H9 (cell line): ENCODE data around the gene ADAT1. TPM values are rescaled to one million over a fixed set of nuclear protein-coding genes. Genes with fewer than 3 reads are reported as not detected.

ENCODE experiments used
- DNase-seq: peaks from one replicate; pipeline ENCODE4 v3.0.0-alpha.2; 2017
- H2AFZ ChIP-seq: one replicate; pipeline ENCODE4 v1.6.1; 2013; ENCODE audit warnings: mild to moderate bottlenecking, low read length, control low read depth, moderate library complexity
- H2AK5ac ChIP-seq: 2 replicates; pipeline ENCODE4 v1.6.1; 2013; ENCODE audit warnings: low read length, control low read depth, mixed read lengths; ENCODE audit not compliant: insufficient read length
- H2BK120ac ChIP-seq: one replicate; pipeline ENCODE4 v1.6.1; 2013; ENCODE audit warnings: low read depth, mild to moderate bottlenecking, low read length, control low read depth, inconsistent platforms; ENCODE audit not compliant: poor library complexity, severe bottlenecking
- H2BK12ac ChIP-seq: 2 replicates; pipeline ENCODE4 v1.6.1; 2013; ENCODE audit warnings: low read length, control low read depth, mixed read lengths, low read depth; ENCODE audit not compliant: insufficient read length
- H2BK15ac ChIP-seq: 2 replicates; pipeline ENCODE4 v1.6.1; 2013; ENCODE audit warnings: low read depth, low read length, control low read depth
- H2BK20ac ChIP-seq: one replicate; pipeline ENCODE4 v1.6.1; 2013; ENCODE audit warnings: low read depth, mild to moderate bottlenecking, low read length, control low read depth, inconsistent platforms; ENCODE audit not compliant: poor library complexity, severe bottlenecking
- H2BK5ac ChIP-seq: 2 replicates; pipeline ENCODE4 v1.6.1; 2013; ENCODE audit warnings: low read length, control low read depth, mixed read lengths; ENCODE audit not compliant: insufficient read length
- H3K14ac ChIP-seq: 2 replicates; pipeline ENCODE4 v1.6.1; 2013; ENCODE audit warnings: low read length, control low read depth; ENCODE audit not compliant: insufficient read depth
- H3K18ac ChIP-seq: 2 replicates; pipeline ENCODE4 v1.6.1; 2013; ENCODE audit warnings: low read depth, mild to moderate bottlenecking, mixed read lengths, low read length, control low read depth; ENCODE audit not compliant: insufficient read length
- H3K23ac ChIP-seq: 2 replicates; pipeline ENCODE4 v1.6.1; 2013; ENCODE audit warnings: low read length, control low read depth, mixed read lengths, low read depth; ENCODE audit not compliant: insufficient read length
- H3K23me2 ChIP-seq: 2 replicates; pipeline ENCODE4 v1.6.1; 2013; ENCODE audit warnings: low read depth, mild to moderate bottlenecking, mixed read lengths, low read length, control low read depth; ENCODE audit not compliant: insufficient read length, poor library complexity, severe bottlenecking
- H3K27ac ChIP-seq: 2 replicates; pipeline ENCODE4 v1.5.1; 2013; ENCODE audit warnings: low read length, control low read depth, mixed read lengths, low read depth; ENCODE audit not compliant: insufficient read length
- H3K27me3 ChIP-seq: 2 replicates; pipeline ENCODE4 v1.6.1; 2013; ENCODE audit warnings: low read length, control low read depth, inconsistent platforms; ENCODE audit not compliant: insufficient read depth
- H3K4ac ChIP-seq: 2 replicates; pipeline ENCODE4 v1.6.1; 2013; ENCODE audit warnings: low read depth, mild to moderate bottlenecking, control low read depth, inconsistent platforms, low read length, moderate library complexity
- H3K4me1 ChIP-seq: 2 replicates; pipeline ENCODE4 v1.6.1; 2013; ENCODE audit warnings: low read length, control low read depth, inconsistent platforms; ENCODE audit not compliant: insufficient read depth
- H3K4me2 ChIP-seq: 2 replicates; pipeline ENCODE4 v1.6.1; 2013; ENCODE audit warnings: low read length, control low read depth, mixed read lengths; ENCODE audit not compliant: insufficient read length, insufficient read depth
- H3K56ac ChIP-seq: 2 replicates; pipeline ENCODE4 v1.6.1; 2013; ENCODE audit warnings: low read depth, mild to moderate bottlenecking, mixed read lengths, low read length, control low read depth; ENCODE audit not compliant: insufficient read length
- H3K79me1 ChIP-seq: 2 replicates; pipeline ENCODE4 v1.6.1; 2013; ENCODE audit warnings: low read depth, mild to moderate bottlenecking, moderate library complexity, low read length, control low read depth, inconsistent platforms; ENCODE audit not compliant: insufficient read depth, poor library complexity, severe bottlenecking
- H3K79me2 ChIP-seq: 2 replicates; pipeline ENCODE4 v1.6.1; 2013; ENCODE audit warnings: low read length, control low read depth, inconsistent platforms; ENCODE audit not compliant: insufficient read depth
- H3K9ac ChIP-seq: 2 replicates; pipeline ENCODE4 v1.6.1; 2013; ENCODE audit warnings: low read length, control low read depth, mixed read lengths; ENCODE audit not compliant: insufficient read length; ENCODE audit errors: extremely low read depth
- H3K9me3 ChIP-seq: one replicate; pipeline ENCODE4 v1.6.1; 2013; ENCODE audit warnings: low read depth, low read length, inconsistent platforms; ENCODE audit not compliant: control insufficient read depth
- H3T11ph ChIP-seq: one replicate; pipeline ENCODE4 v1.6.1; 2013; ENCODE audit warnings: mild to moderate bottlenecking, low read length, control low read depth, inconsistent platforms
- H4K20me1 ChIP-seq: one replicate; pipeline ENCODE4 v1.6.1; 2013; ENCODE audit not compliant: control insufficient read depth, insufficient read length, insufficient read depth
- H4K5ac ChIP-seq: 2 replicates; pipeline ENCODE4 v1.6.1; 2013; ENCODE audit warnings: low read depth, mild to moderate bottlenecking, mixed read lengths, low read length, control low read depth; ENCODE audit not compliant: insufficient read length
- H4K8ac ChIP-seq: replicated peaks from 2 replicates; pipeline ENCODE4 v1.6.1; 2013; ENCODE audit warnings: low read length, control low read depth, mixed read lengths, low read depth; ENCODE audit not compliant: insufficient read length
- H4K91ac ChIP-seq: 2 replicates; pipeline ENCODE4 v1.6.1; 2013; ENCODE audit warnings: low read depth, mild to moderate bottlenecking, moderate library complexity, mixed read lengths, low read length, control low read depth; ENCODE audit not compliant: insufficient read length
- H3K27ac Mint-ChIP-seq, 3 experiments: 2 replicates in 2 of 3; 3 replicates in 1 of 3; pipeline ENCODE4 v1.8.0; 2020 to 2021; ENCODE audit warnings: mixed read lengths in 3 of 3, mild to moderate bottlenecking in 1 of 3, moderate library complexity in 1 of 3
- H3K27me3 Mint-ChIP-seq: 2 replicates; pipeline ENCODE4 v1.8.0; 2021; ENCODE audit warnings: low read depth, mild to moderate bottlenecking, moderate library complexity, mixed read lengths
- H3K36me3 Mint-ChIP-seq, 3 experiments: 2 replicates in 2 of 3; 3 replicates in 1 of 3; pipeline ENCODE4 v1.8.0; 2020 to 2021; ENCODE audit warnings: low read depth in 3 of 3, mixed read lengths in 3 of 3; ENCODE audit not compliant: insufficient read depth in 1 of 3
- H3K4me1 Mint-ChIP-seq, 2 experiments: 2 replicates each; pipeline ENCODE4 v1.8.0; 2020; ENCODE audit warnings: mixed read lengths in 2 of 2
- H3K4me3 Mint-ChIP-seq, 2 experiments: 2 replicates in 1 of 2; 3 replicates in 1 of 2; pipeline ENCODE4 v1.8.0; 2020 to 2021; ENCODE audit warnings: mild to moderate bottlenecking in 2 of 2, mixed read lengths in 2 of 2, moderate library complexity in 1 of 2
- H3K9me3 Mint-ChIP-seq, 2 experiments: 2 replicates in 1 of 2; 3 replicates in 1 of 2; pipeline ENCODE4 v1.8.0; 2020; ENCODE audit warnings: mild to moderate bottlenecking in 2 of 2, mixed read lengths in 2 of 2, moderate library complexity in 1 of 2
- CTCF ChIP-seq: fragments of 200-600 bp; sonication (generic); conservative IDR thresholded peaks from 3 replicates; pipeline ENCODE4 v1.8.0; 2021; ENCODE audit warnings: antibody characterized with exemption, mild to moderate bottlenecking
- WGBS: extraction: QIAGEN DNeasy Blood & Tissue Kit; methylation state at CpG from one replicate; pipeline ENCODE4 v1.1.7; 2013; ENCODE audit warnings: missing lambda C conversion rate, low lambda C conversion rate, mixed read lengths; ENCODE audit not compliant: insufficient read length; ENCODE audit errors: extremely low coverage; 5-methylcytosine and 5-hydroxymethylcytosine counted together
- total RNA-seq: library from RNA; stranded (reverse); gene quantifications from 2 replicates; pipeline ENCODE4 v1.2.1, GENCODE V29; 2021

ADAT1 gene
- total RNA-seq, 1 experiment from 2014 or later: 54.2 TPM

- no peaks in the 10 kb centered on the region for H3K4me1 ChIP-seq
- no peak overlapping the region for H3K23ac ChIP-seq
- H4K91ac ChIP-seq: no peak overlapping the region
- H3K56ac ChIP-seq: no peak overlapping the region
- H3K14ac ChIP-seq: no peak overlapping the region
- no peaks in the 10 kb centered on the region for H3K79me2 ChIP-seq
- H3K4me3 Mint-ChIP-seq: no peak overlapping the region
- H3K9me3 Mint-ChIP-seq: no peaks in the 10 kb centered on the region
- H3K18ac ChIP-seq: no peak overlapping the region
- no peak overlapping the region for H3K9ac ChIP-seq
- no peaks in the 10 kb centered on the region for H3K79me1 ChIP-seq
- no peak overlapping the region for H3K4ac ChIP-seq
- H4K20me1 ChIP-seq: no peaks in the 10 kb centered on the region
- H3K9me3 ChIP-seq: no peaks in the 10 kb centered on the region
- no peak overlapping the region for H2AK5ac ChIP-seq
- H2BK20ac ChIP-seq: no peak overlapping the region
- H2AFZ ChIP-seq: no peak overlapping the region
- no peak overlapping the region for H2BK120ac ChIP-seq
- H3K27me3 Mint-ChIP-seq: peaks cover 3% of the 10 kb centered on the region
- H4K5ac ChIP-seq: no peak overlapping the region
- DNase-seq: no peak
- no CpG with 5 or more reads among the region's 4 CpGs for WGBS
- no peaks in the 10 kb centered on the region for H3K27me3 ChIP-seq
- H2BK12ac ChIP-seq: no peak overlapping the region
- H3K27ac Mint-ChIP-seq: 0 out of 7 replicates have a peak overlapping the region, but pooled peaks of 1 of the 3 experiments have one; percentile 4
- H2BK15ac ChIP-seq: no peak overlapping the region
- H3K4me1 Mint-ChIP-seq: peaks cover 4% of the 10 kb centered on the region in 2 experiments; a peak in 3 of 4 replicates
- peaks cover 11% of the 10 kb centered on the region for H3K23me2 ChIP-seq
- no peak overlapping the region for H3K4me2 ChIP-seq
- no peak overlapping the region for H3T11ph ChIP-seq
- no peak for TF ChIP-seq CTCF
- no peak overlapping the region for H2BK5ac ChIP-seq
- H3K36me3 Mint-ChIP-seq: peaks cover 37 to 64% (median 60%) of the 10 kb centered on the region in 3 experiments
- H3K27ac ChIP-seq: no peak overlapping the region
- no peak overlapping the region for H4K8ac ChIP-seq
Measured at GRCh38 chr16:75626806-75627205, 3.7 kb upstream of the ADAT1 start.
